NCI-H1436 treated with DMSO at 0.1 percent for 48 hours (cell line): ENCODE data around the gene SLC2A8.

Source experiments
- DNase-seq: peaks from one replicate; lab custom pipeline; 2025; lab: John Stamatoyannopoulos, UW

The SLC2A8 gene

GRCh38 chr9:127437497-127438264, 40.7 kb downstream of the SLC2A8 start:
- DNase-seq, result no peak

GRCh38 chr9:127438394-127438793, 41.4 kb downstream of the SLC2A8 start:
- no peak for DNase-seq

GRCh38 chr9:127444283-127444920, 47.4 kb downstream of the SLC2A8 start:
- no peak for DNase-seq

GRCh38 chr9:127444921-127445850, 48.2 kb downstream of the SLC2A8 start:
- no peak for DNase-seq

- no peak for DNase-seq
Observed at GRCh38 chr9:127445851-127446712, 49.1 kb downstream of the SLC2A8 start.

GRCh38 chr9:127446713-127447415, 49.9 kb downstream of the SLC2A8 start:
- no peak for DNase-seq

- no peak for DNase-seq
Observed at GRCh38 chr9:127447416-127448111, 50.6 kb downstream of the SLC2A8 start.

GRCh38 chr9:127448112-127448805, 51.3 kb downstream of the SLC2A8 start:
- no peak for DNase-seq

GRCh38 chr9:127449332-127449966, 52.5 kb downstream of the SLC2A8 start:
- no peak for DNase-seq

- DNase-seq, result no peak
Observed at GRCh38 chr9:127450243-127450760, 53.3 kb downstream of the SLC2A8 start.

GRCh38 chr9:127450830-127451607, 54.0 kb downstream of the SLC2A8 start, which contains the start of the genes LRSAM1 and RPL12:
Gene LRSAM1, plus strand, starts transcription at chr9:127451510. Its CDS starts 3,018 bp downstream, at chr9:127454528.
Gene RPL12, minus strand, starts transcription at chr9:127451406. Its CDS starts 89 bp downstream, at chr9:127451317.
- DNase-seq, result peak; percentile 54

GRCh38 chr9:127451608-127451857, 54.6 kb downstream of the SLC2A8 start:
- no peak for DNase-seq

- no peak for DNase-seq
Observed at GRCh38 chr9:127451858-127452656, 55.1 kb downstream of the SLC2A8 start.

GRCh38 chr9:127452691-127453090, 55.7 kb downstream of the SLC2A8 start:
- DNase-seq, result no peak

- DNase-seq, result no peak
Observed at GRCh38 chr9:127455324-127455992, 58.5 kb downstream of the SLC2A8 start.

GRCh38 chr9:127457191-127457878, 60.4 kb downstream of the SLC2A8 start:
- DNase-seq, result no peak
